GM13977 (cell line): ENCODE data around the gene KDM4B.

ENCODE experiments used
- DNase-seq: peaks from one replicate; pipeline ENCODE4 v3.0.0; 2012; ENCODE audit warnings: low spot score
- CTCF ChIP-seq: IDR thresholded peaks from 2 replicates; pipeline ENCODE4 v1.5.1; 2012; ENCODE audit warnings: mild to moderate bottlenecking, control low read depth; ENCODE audit not compliant: insufficient read depth; ENCODE audit errors: extremely low read depth, missing control alignments
- in situ Hi-C: fragments of 300-500 bp; cut with MboI; formaldehyde crosslinking; loops from one replicate; pipeline ENCODE4 v1.12.0; 2022; ENCODE audit warnings: low sequenced_read_pairs, low pct_unique_long_range_greater_than_20kb, mixed read lengths, inconsistent platforms; ENCODE audit not compliant: unreplicated experiment

KDM4B gene

GRCh38 chr19:5118026-5118425 is 149.1 kb downstream of the KDM4B start:
- in situ Hi-C loops, result no loop called here
- DNase-seq, result no peak
- TF ChIP-seq CTCF, result no peak

- no peak for TF ChIP-seq CTCF
- in situ Hi-C loops, result no loop called here
- no peak for DNase-seq
Observed at GRCh38 chr19:5119297-5119998, 150.5 kb downstream of the KDM4B start.

GRCh38 chr19:5120321-5120720 is 151.4 kb downstream of the KDM4B start:
- DNase-seq, result no peak
- in situ Hi-C loops, result no loop called here
- TF ChIP-seq CTCF, result no peak

- no peak for DNase-seq
- in situ Hi-C loops, result no loop called here
- no peak for TF ChIP-seq CTCF
Observed at GRCh38 chr19:5120833-5121232, 151.9 kb downstream of the KDM4B start.

GRCh38 chr19:5121266-5122120 is 152.6 kb downstream of the KDM4B start:
- no peak for DNase-seq
- no peak for TF ChIP-seq CTCF
- in situ Hi-C loops, result no loop called here

GRCh38 chr19:5122121-5122400 is 153.1 kb downstream of the KDM4B start:
- DNase-seq, result no peak

More at GRCh38 chr19:5122121-5122400, 153.1 kb downstream of the KDM4B start:
- in situ Hi-C loops, result no loop called here
- TF ChIP-seq CTCF, result no peak
